ENCODE measurements around the gene DOCK3. TPM values are rescaled to one million over a fixed set of nuclear protein-coding genes. Genes with fewer than 3 reads are reported as not detected.

DOCK3 gene
- total RNA-seq, 1 donor, result 0.36 TPM

DNA sequence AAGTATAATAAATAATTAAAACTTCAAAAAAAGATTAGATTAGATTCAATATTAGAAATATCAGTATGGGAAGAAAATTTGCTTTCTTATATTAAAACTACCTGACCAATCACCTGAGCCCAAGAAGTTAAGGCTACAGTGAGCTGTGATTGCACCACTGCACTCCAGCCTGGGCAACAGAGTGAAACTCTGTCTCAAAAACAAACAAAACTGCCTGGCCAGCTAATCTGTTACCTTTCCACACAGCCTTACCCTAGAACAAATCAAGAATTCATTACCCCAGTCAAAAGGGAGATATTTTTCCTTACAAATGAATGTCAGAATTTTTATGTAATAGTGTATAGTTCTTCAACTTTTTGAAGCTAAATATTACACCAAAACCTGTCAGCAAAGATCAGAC lies 593.4 kb downstream of the DOCK3 start:
- Histone ChIP-seq H3K36me3 (ENCODE audit: insufficient read depth, low read length) (no peaks in the 10 kb centered on the region), H4K20me1 (ENCODE audit: insufficient read depth, low read length) (no peaks in the 10 kb centered on the region), H2AFZ (ENCODE audit: low read length) (no peak overlapping the region), H3K9me3 (ENCODE audit: low read depth, low read length) (no peaks in the 10 kb centered on the region), H3K27me3 (ENCODE audit: insufficient read depth, low read length) (no peaks in the 10 kb centered on the region), H3K4me2 (ENCODE audit: insufficient read depth, low read length) (no peak overlapping the region), H3K4me3 (ENCODE audit: insufficient read depth, low read length) (no peak overlapping the region), H3K4me1 (ENCODE audit: insufficient read depth, low read length) (no peaks in the 10 kb centered on the region), H3K79me2 (ENCODE audit: insufficient read depth, low read length) (no peaks in the 10 kb centered on the region), H3K27ac (ENCODE audit: low read depth, low read length) (no peak overlapping the region)
- DNase-seq (ENCODE audit: insufficient read length, low spot score, missing footprints), result no peak
- TF ChIP-seq CTCF (IDR thresholded peaks at IDR 0.05; ENCODE audit: extremely low read depth, low read depth, low read length), result no peak

GRCh38 chr3:51269466-51269865 lies 594.7 kb downstream of the DOCK3 start:
- Histone ChIP-seq H3K4me1 (ENCODE audit: insufficient read depth, low read length) (no peaks in the 10 kb centered on the region), H3K79me2 (ENCODE audit: insufficient read depth, low read length) (no peaks in the 10 kb centered on the region), H3K9me3 (ENCODE audit: low read depth, low read length) (no peaks in the 10 kb centered on the region), H3K27me3 (ENCODE audit: insufficient read depth, low read length) (no peaks in the 10 kb centered on the region), H2AFZ (ENCODE audit: low read length) (no peak overlapping the region), H3K36me3 (ENCODE audit: insufficient read depth, low read length) (no peaks in the 10 kb centered on the region), H4K20me1 (ENCODE audit: insufficient read depth, low read length) (no peaks in the 10 kb centered on the region), H3K4me3 (ENCODE audit: insufficient read depth, low read length) (no peak overlapping the region), H3K4me2 (ENCODE audit: insufficient read depth, low read length) (no peak overlapping the region), H3K27ac (ENCODE audit: low read depth, low read length) (no peak overlapping the region)
- peak; percentile 39 for TF ChIP-seq CTCF (IDR thresholded peaks at IDR 0.05; ENCODE audit: extremely low read depth, low read depth, low read length)
- no peak for DNase-seq (ENCODE audit: insufficient read length, low spot score, missing footprints)

DNA sequence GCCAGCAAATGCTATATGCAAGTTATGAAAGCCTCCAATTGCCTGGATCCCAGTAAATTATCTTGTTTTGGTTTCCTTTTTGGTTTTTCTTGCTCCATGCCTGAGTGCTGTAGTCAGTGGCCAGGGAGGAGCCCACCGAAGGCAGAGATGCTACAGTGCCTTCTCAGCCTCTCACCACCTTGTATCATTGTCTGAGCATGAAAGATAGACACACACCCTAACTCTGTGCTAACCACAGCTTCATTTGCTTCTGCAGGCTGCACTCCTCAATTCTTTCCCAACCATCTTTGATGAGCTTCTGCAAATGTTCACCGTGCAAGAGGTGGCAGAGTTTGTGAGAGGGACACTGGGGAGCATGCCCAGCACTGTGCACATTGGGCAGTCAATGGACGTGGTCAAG lies 595.8 kb downstream of the DOCK3 start:
- Histone ChIP-seq H3K4me1 (ENCODE audit: insufficient read depth, low read length) (no peaks in the 10 kb centered on the region), H3K4me3 (ENCODE audit: insufficient read depth, low read length) (no peak overlapping the region), H3K79me2 (ENCODE audit: insufficient read depth, low read length) (no peaks in the 10 kb centered on the region), H3K36me3 (ENCODE audit: insufficient read depth, low read length) (no peaks in the 10 kb centered on the region), H3K27me3 (ENCODE audit: insufficient read depth, low read length) (no peaks in the 10 kb centered on the region), H3K4me2 (ENCODE audit: insufficient read depth, low read length) (no peak overlapping the region), H3K27ac (ENCODE audit: low read depth, low read length) (no peak overlapping the region), H2AFZ (ENCODE audit: low read length) (no peak overlapping the region), H4K20me1 (ENCODE audit: insufficient read depth, low read length) (no peaks in the 10 kb centered on the region), H3K9me3 (ENCODE audit: low read depth, low read length) (no peaks in the 10 kb centered on the region)
- TF ChIP-seq CTCF (IDR thresholded peaks at IDR 0.05; ENCODE audit: extremely low read depth, low read depth, low read length), result no peak
- no peak for DNase-seq (ENCODE audit: insufficient read length, low spot score, missing footprints)

DNA sequence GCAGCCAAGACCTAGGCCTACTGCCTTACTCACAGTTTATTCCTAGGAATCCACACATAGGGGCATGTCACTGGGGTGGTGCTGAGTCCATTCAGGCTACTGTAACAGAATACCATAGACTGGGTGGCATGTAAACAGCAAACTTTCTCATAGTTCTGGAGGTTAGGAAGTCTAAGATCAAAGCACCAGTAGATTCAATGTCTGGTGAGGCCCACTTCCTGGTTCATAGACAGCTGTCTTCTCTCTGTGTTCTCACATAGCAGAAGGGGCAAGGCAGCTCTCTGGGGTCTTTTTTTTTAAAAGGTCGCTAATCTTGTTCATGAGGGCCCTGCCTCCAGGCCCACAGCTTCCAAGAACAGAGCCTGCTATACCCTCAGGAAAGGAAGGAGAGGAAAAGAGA lies 596.4 kb downstream of the DOCK3 start:
- H3K4me2 ChIP-seq (ENCODE audit: insufficient read depth, low read length), result no peak overlapping the region
- H3K4me1 ChIP-seq (ENCODE audit: insufficient read depth, low read length), result no peaks in the 10 kb centered on the region
- no peaks in the 10 kb centered on the region for H3K36me3 ChIP-seq (ENCODE audit: insufficient read depth, low read length)
- DNase-seq (ENCODE audit: insufficient read length, low spot score, missing footprints), result no peak
- no peak overlapping the region for H3K4me3 ChIP-seq (ENCODE audit: insufficient read depth, low read length)
- TF ChIP-seq CTCF (IDR thresholded peaks at IDR 0.05; ENCODE audit: extremely low read depth, low read depth, low read length), result no peak
- H3K27ac ChIP-seq (ENCODE audit: low read depth, low read length), result no peak overlapping the region
- H3K9me3 ChIP-seq (ENCODE audit: low read depth, low read length), result no peaks in the 10 kb centered on the region
- H4K20me1 ChIP-seq (ENCODE audit: insufficient read depth, low read length), result no peaks in the 10 kb centered on the region
- no peaks in the 10 kb centered on the region for H3K79me2 ChIP-seq (ENCODE audit: insufficient read depth, low read length)
- H3K27me3 ChIP-seq (ENCODE audit: insufficient read depth, low read length), result no peaks in the 10 kb centered on the region
- peak overlapping the region; percentile 22 for H2AFZ ChIP-seq (ENCODE audit: low read length)

All from osteoblast (primary cell).